Measurements from ENCODE around the gene NPTN.

NPTN gene

GRCh38 chr15:73679180-73679579, 46.0 kb upstream of the NPTN start:
- POLR2A ChIA-PET: no interaction called here
- DNase-seq (ENCODE audit: extremely low spot score): no peak
- CTCF ChIA-PET: interaction anchor here (2.0 to 15.1 kb wide), 4 partner anchors 10 to 98 kb away, joined by 6 to 392 read pairs (median 24); partner anchors contain the start of gene NPTN
- TF ChIP-seq CTCF (IDR thresholded peaks at IDR 0.05; ENCODE audit: control extremely low read depth, extremely low read depth, low read depth, missing control alignments): no peak

GRCh38 chr15:73678498-73678897, 45.3 kb upstream of the NPTN start:
- POLR2A ChIA-PET: no interaction called here
- CTCF ChIA-PET: interaction anchor here (1.6 to 15.1 kb wide), 6 partner anchors 10 to 98 kb away, joined by 4 to 392 read pairs (median 10); partner anchors contain the start of gene NPTN
- no peak for TF ChIP-seq CTCF (IDR thresholded peaks at IDR 0.05; ENCODE audit: control extremely low read depth, extremely low read depth, low read depth, missing control alignments)
- no peak for DNase-seq (ENCODE audit: extremely low spot score)

- CTCF ChIA-PET: interaction anchor here (0.9 to 15.1 kb wide), 26 partner anchors 8 to 442 kb away, joined by 3 to 392 read pairs (median 5); partner anchors contain the start of genes NPTN and TBC1D21
- DNase-seq (ENCODE audit: extremely low spot score): no peak
- POLR2A ChIA-PET: no interaction called here
- TF ChIP-seq CTCF (IDR thresholded peaks at IDR 0.05; ENCODE audit: control extremely low read depth, extremely low read depth, low read depth, missing control alignments): no peak
Measured at GRCh38 chr15:73677733-73678132, 44.5 kb upstream of the NPTN start.

GRCh38 chr15:73677146-73677607, 44.0 kb upstream of the NPTN start:
- peak; percentile 78 for TF ChIP-seq CTCF (IDR thresholded peaks at IDR 0.05; ENCODE audit: control extremely low read depth, extremely low read depth, low read depth, missing control alignments)
- peak; percentile 54 for DNase-seq (ENCODE audit: extremely low spot score)
- ChIA-PET POLR2A (no interaction called here), CTCF (interaction anchor here (0.8 to 15.1 kb wide), 28 partner anchors 8 to 441 kb away, joined by 3 to 392 read pairs (median 4); partner anchors contain the start of genes NPTN and TBC1D21)

GRCh38 chr15:73674587-73674986, 41.4 kb upstream of the NPTN start:
- ChIA-PET CTCF (no interaction called here), POLR2A (no interaction called here)
- DNase-seq (ENCODE audit: extremely low spot score): no peak
- TF ChIP-seq CTCF (IDR thresholded peaks at IDR 0.05; ENCODE audit: control extremely low read depth, extremely low read depth, low read depth, missing control alignments): no peak

- TF ChIP-seq CTCF (IDR thresholded peaks at IDR 0.05; ENCODE audit: control extremely low read depth, extremely low read depth, low read depth, missing control alignments): no peak
- ChIA-PET CTCF (interaction anchor here (0.9 to 2.4 kb wide), 3 partner anchors 16 to 45 kb away, joined by 3 to 11 read pairs (median 7); no protein-coding TSS in a partner anchor), POLR2A (no interaction called here)
- DNase-seq (ENCODE audit: extremely low spot score): no peak
Measured at GRCh38 chr15:73660455-73660854, 27.3 kb upstream of the NPTN start.
